Loucy (cell line): ENCODE data around the gene NPHP4.

Experiments
- EZH2phosphoT487 ChIP-seq: fragments of 200-600 bp; IDR thresholded peaks from 2 replicates; pipeline ENCODE4 v1.6.1; 2018; ENCODE audit warnings: antibody characterized with exemption, mild to moderate bottlenecking, moderate library complexity, borderline replicate concordance
- TF ChIP-seq, protein P1 (sequence below): fragments of 200-600 bp; sonication (generic); conservative IDR thresholded peaks from 2 replicates; pipeline ENCODE4 v1.5.1; 2014; ENCODE audit warnings: mild to moderate bottlenecking, antibody characterized with exemption, low read length

DNA sequence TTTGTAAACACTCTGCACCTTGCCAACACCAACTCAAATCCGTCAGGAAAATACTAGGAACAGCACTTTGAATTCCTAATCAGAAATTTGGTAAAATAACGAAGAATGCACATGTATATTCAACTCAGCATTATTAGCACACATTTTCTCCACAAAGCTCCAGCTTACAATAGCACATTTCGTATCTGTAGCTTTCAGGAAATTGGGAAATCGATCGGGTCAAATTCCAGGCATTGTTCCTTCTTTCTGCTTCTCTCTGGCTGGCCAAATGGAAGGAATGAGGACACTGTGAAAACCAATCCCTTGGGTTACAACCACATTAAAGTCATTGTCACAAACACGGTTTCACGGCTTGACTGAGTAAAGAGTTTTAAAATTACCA lies 58.6 kb downstream of the NPHP4 start:
- TF ChIP-seq, protein P1, sequence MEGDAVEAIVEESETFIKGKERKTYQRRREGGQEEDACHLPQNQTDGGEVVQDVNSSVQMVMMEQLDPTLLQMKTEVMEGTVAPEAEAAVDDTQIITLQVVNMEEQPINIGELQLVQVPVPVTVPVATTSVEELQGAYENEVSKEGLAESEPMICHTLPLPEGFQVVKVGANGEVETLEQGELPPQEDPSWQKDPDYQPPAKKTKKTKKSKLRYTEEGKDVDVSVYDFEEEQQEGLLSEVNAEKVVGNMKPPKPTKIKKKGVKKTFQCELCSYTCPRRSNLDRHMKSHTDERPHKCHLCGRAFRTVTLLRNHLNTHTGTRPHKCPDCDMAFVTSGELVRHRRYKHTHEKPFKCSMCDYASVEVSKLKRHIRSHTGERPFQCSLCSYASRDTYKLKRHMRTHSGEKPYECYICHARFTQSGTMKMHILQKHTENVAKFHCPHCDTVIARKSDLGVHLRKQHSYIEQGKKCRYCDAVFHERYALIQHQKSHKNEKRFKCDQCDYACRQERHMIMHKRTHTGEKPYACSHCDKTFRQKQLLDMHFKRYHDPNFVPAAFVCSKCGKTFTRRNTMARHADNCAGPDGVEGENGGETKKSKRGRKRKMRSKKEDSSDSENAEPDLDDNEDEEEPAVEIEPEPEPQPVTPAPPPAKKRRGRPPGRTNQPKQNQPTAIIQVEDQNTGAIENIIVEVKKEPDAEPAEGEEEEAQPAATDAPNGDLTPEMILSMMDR = no peak
- TF ChIP-seq EZH2phosphoT487 = no peak
